ENCODE data around the gene RNU5D-1. TPM values are rescaled to one million over a fixed set of nuclear protein-coding genes. Genes with fewer than 3 reads are reported as not detected.
A peak's percentile ranks its signal among the peaks of the same experiment; 100 is the strongest.

The RNU5D-1 gene
- total RNA-seq, 1 experiment from 2014 or later, result not detected

GRCh38 chr1:44740179-44740617 lies 9.2 kb upstream of the RNU5D-1 start:
- Histone ChIP-seq H4K5ac (ENCODE audit: insufficient read length, low read depth, low read length) (no peak overlapping the region), H4K8ac (replicated peaks; ENCODE audit: insufficient read length, low read depth, low read length) (no peak overlapping the region), H4K91ac (ENCODE audit: insufficient read length, low read depth, low read length) (no peak overlapping the region), H2BK12ac (ENCODE audit: insufficient read length, low read depth, low read length) (no peak overlapping the region), H3K4ac (ENCODE audit: low read depth, low read length) (no peak overlapping the region; the same call in 1 of the 2 replicates), H3K9me3 (ENCODE audit: control insufficient read depth, low read depth, low read length) (no peaks in the 10 kb centered on the region), H3K4me2 (ENCODE audit: insufficient read depth, insufficient read length, low read length) (peak overlapping the region; percentile 58), H2BK20ac (ENCODE audit: low read depth, low read length, poor library complexity, severe bottlenecking) (no peak overlapping the region), H3K27ac (ENCODE audit: insufficient read length, low read depth, low read length) (no peak overlapping the region), H4K20me1 (ENCODE audit: control insufficient read depth, insufficient read depth, insufficient read length) (no peaks in the 10 kb centered on the region), H3K4me1 (ENCODE audit: insufficient read depth, low read length) (no peaks in the 10 kb centered on the region), H2AK5ac (ENCODE audit: insufficient read length, low read length) (no peak overlapping the region), H3K14ac (ENCODE audit: insufficient read depth, low read length) (peak overlapping the region; percentile 15; the same call in 1 of the 2 replicates), H3K18ac (ENCODE audit: insufficient read length, low read depth, low read length) (peak overlapping the region; percentile 65), H3K23me2 (ENCODE audit: insufficient read length, low read depth, low read length, poor library complexity, severe bottlenecking) (peaks cover 8% of the 10 kb centered on the region), H3T11ph (ENCODE audit: low read length) (no peak overlapping the region), H3K27me3 (ENCODE audit: insufficient read depth, low read length) (no peaks in the 10 kb centered on the region), H3K79me2 (ENCODE audit: insufficient read depth, low read length) (peaks cover 9% of the 10 kb centered on the region; the same call in 1 of the 2 replicates), H2BK5ac (ENCODE audit: insufficient read length, low read length) (no peak overlapping the region), H3K9ac (ENCODE audit: extremely low read depth, insufficient read length, low read length) (peak overlapping the region; percentile 74), H3K79me1 (ENCODE audit: insufficient read depth, low read depth, low read length, poor library complexity, severe bottlenecking) (peaks cover 5% of the 10 kb centered on the region), H2BK15ac (ENCODE audit: low read depth, low read length) (no peak overlapping the region), H3K23ac (ENCODE audit: insufficient read length, low read depth, low read length) (no peak overlapping the region), H3K56ac (ENCODE audit: insufficient read length, low read depth, low read length) (no peak overlapping the region), H2AFZ (ENCODE audit: low read length) (no peak overlapping the region), H2BK120ac (ENCODE audit: low read depth, low read length, poor library complexity, severe bottlenecking) (no peak overlapping the region)
- no peak for TF ChIP-seq CTCF (conservative IDR thresholded peaks at IDR 0.05)
- WGBS (ENCODE audit: extremely low coverage, insufficient read length, low lambda C conversion rate), result no CpG with 5 or more reads among the region's 14 CpGs
- H3K27ac Mint-ChIP-seq, result peak overlapping the region; percentile 96 to 99 (median 97)
- H3K36me3 Mint-ChIP-seq (ENCODE audit: insufficient read depth in 1 of 3, low read depth in 3 of 3), result peaks cover 24 to 39% (median 35%) of the 10 kb centered on the region in 3 experiments
- peaks cover 0 to 11% of the 10 kb centered on the region in 2 experiments; a peak in 4 of 5 replicates for H3K9me3 Mint-ChIP-seq
- no peak for DNase-seq
- H3K27me3 Mint-ChIP-seq (ENCODE audit: low read depth), result peaks cover 2% of the 10 kb centered on the region; the same call in 1 of the 2 replicates
- H3K4me3 Mint-ChIP-seq, result peak overlapping the region; percentile 98 to 99
- H3K4me1 Mint-ChIP-seq, result peaks cover 17 to 18% of the 10 kb centered on the region in 2 experiments

Measured in H9 (cell line).